Measurements from ENCODE around the gene MAP2. TPM values are rescaled to one million over a fixed set of nuclear protein-coding genes. Genes with fewer than 3 reads are reported as not detected.

MAP2 gene
- total and polyA plus RNA-seq, 5 donors = 2.8 to 6.2 (median 3.5) TPM

DNA sequence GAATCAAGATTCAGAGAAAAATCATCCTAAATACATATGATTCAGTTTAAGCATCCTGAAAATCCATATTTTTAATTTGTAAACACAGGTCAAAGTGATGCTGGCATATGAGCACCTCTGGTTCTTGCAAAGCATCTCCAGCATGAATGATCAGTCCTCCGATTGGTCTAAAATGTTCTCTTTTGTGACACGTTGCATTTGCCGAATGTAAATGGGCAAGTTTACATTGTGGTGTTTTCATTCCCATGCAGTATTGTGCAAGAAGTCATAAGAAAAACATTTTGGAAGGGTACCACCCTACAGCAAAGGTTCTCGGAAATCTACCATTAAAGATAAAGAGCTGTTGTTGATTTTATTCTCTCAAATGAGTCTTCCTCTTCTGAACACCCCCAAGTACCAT is 239.8 kb downstream of the MAP2 start:
- 86% methylated on average over 4 of the region's 4 CpGs for WGBS
- Histone ChIP-seq H3K4me1 (ENCODE audit: control insufficient read depth, insufficient read depth, low read length) (no peaks in the 10 kb centered on the region), H3K4me3 (ENCODE audit: low read length) (no peak overlapping the region), H3K9me3 (ENCODE audit: control insufficient read depth, low read length) (no peaks in the 10 kb centered on the region), H3K27me3 (ENCODE audit: control insufficient read depth, insufficient read depth) (no peaks in the 10 kb centered on the region), H3K27ac (ENCODE audit: low read length) (no peak overlapping the region)
- DNase-seq (no peak), ATAC-seq (no peak)
- intact Hi-C loops (cut with DNase I) = no loop called here

GRCh38 chr2:209666296-209666695 is 242.4 kb downstream of the MAP2 start:
- intact Hi-C loops (cut with DNase I) = no loop called here
- WGBS = 52% methylated on average over 1 of the region's 1 CpG
- Histone ChIP-seq H3K9me3 (ENCODE audit: control insufficient read depth, low read length) (no peaks in the 10 kb centered on the region), H3K27ac (ENCODE audit: low read length) (no peak overlapping the region), H3K27me3 (ENCODE audit: control insufficient read depth, insufficient read depth) (no peaks in the 10 kb centered on the region), H3K4me3 (ENCODE audit: low read length) (no peak overlapping the region), H3K4me1 (ENCODE audit: control insufficient read depth, insufficient read depth, low read length) (no peaks in the 10 kb centered on the region)
- ATAC-seq (no peak), DNase-seq (no peak)

DNA sequence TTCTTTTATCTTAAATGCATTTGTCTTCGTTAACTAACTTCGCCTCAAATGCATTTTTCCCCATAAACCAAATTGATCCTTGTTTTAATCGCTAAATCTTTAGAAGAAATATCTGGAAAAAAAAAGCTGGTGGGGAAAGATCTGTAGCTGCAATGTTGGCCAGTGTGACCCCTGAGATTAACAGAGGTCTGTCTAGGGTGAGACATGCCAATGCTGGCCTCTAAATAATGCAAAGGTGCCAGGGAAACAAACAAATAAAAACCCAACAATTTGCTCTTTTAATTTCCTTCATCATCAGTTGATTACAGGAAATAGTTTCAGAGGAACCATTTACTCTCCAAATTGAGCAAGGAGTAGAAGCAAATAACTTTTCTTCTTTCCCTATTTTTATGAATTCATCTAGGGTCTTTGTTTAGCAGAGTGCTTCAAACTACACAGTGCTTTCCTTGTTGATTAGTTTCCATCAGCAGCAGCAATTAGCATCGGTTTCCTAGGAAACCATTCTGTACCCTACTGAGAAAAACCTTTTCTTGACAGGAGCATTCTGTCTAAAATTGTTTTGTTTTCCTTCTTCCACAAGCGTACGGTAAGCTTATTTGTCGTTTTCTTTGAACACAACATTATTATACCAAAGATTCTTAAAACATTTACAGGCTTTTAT is 247.3 kb downstream of the MAP2 start:
- Histone ChIP-seq H3K9me3 (ENCODE audit: control insufficient read depth, low read length) (no peaks in the 10 kb centered on the region), H3K27me3 (ENCODE audit: control insufficient read depth, insufficient read depth) (no peaks in the 10 kb centered on the region), H3K4me1 (ENCODE audit: control insufficient read depth, insufficient read depth, low read length) (no peaks in the 10 kb centered on the region), H3K4me3 (ENCODE audit: low read length) (no peak overlapping the region), H3K27ac (ENCODE audit: low read length) (no peak overlapping the region)
- no peak for DNase-seq
- no peak for ATAC-seq
- 85% methylated on average over 7 of the region's 7 CpGs for WGBS
- intact Hi-C loops (cut with DNase I) = no loop called here

- no peak for DNase-seq
- H3K4me3 ChIP-seq (ENCODE audit: low read length) = no peak overlapping the region
- H3K27ac ChIP-seq (ENCODE audit: low read length) = no peak overlapping the region
- H3K9me3 ChIP-seq (ENCODE audit: control insufficient read depth, low read length) = no peaks in the 10 kb centered on the region
- H3K4me1 ChIP-seq (ENCODE audit: control insufficient read depth, insufficient read depth, low read length) = no peaks in the 10 kb centered on the region
- no peak for ATAC-seq
- intact Hi-C loops (cut with DNase I) = no loop called here
- no peaks in the 10 kb centered on the region for H3K27me3 ChIP-seq (ENCODE audit: control insufficient read depth, insufficient read depth)
These were observed 250.0 kb downstream of the MAP2 start for GRCh38 chr2:209673811-209674210.

- H3K27ac ChIP-seq (ENCODE audit: low read length) = no peak overlapping the region
- 95% methylated on average over 1 of the region's 1 CpG for WGBS
- intact Hi-C loops (cut with DNase I) = no loop called here
- DNase-seq (no peak), ATAC-seq (no peak)
- no peaks in the 10 kb centered on the region for H3K4me1 ChIP-seq (ENCODE audit: control insufficient read depth, insufficient read depth, low read length)
- H3K4me3 ChIP-seq (ENCODE audit: low read length) = no peak overlapping the region
- no peaks in the 10 kb centered on the region for H3K27me3 ChIP-seq (ENCODE audit: control insufficient read depth, insufficient read depth)
- H3K9me3 ChIP-seq (ENCODE audit: control insufficient read depth, low read length) = no peaks in the 10 kb centered on the region
These were observed 256.7 kb downstream of the MAP2 start for GRCh38 chr2:209680596-209680995.

GRCh38 chr2:209681201-209681735 is 257.4 kb downstream of the MAP2 start:
- no peak overlapping the region for H3K27ac ChIP-seq (ENCODE audit: low read length)
- H3K4me3 ChIP-seq (ENCODE audit: low read length) = no peak overlapping the region
- WGBS = 65% methylated on average over 1 of the region's 1 CpG
- ATAC-seq (no peak), DNase-seq (no peak)
- H3K27me3 ChIP-seq (ENCODE audit: control insufficient read depth, insufficient read depth) = no peaks in the 10 kb centered on the region
- no peaks in the 10 kb centered on the region for H3K4me1 ChIP-seq (ENCODE audit: control insufficient read depth, insufficient read depth, low read length)
- H3K9me3 ChIP-seq (ENCODE audit: control insufficient read depth, low read length) = no peaks in the 10 kb centered on the region
- intact Hi-C loops (cut with DNase I) = no loop called here

DNA sequence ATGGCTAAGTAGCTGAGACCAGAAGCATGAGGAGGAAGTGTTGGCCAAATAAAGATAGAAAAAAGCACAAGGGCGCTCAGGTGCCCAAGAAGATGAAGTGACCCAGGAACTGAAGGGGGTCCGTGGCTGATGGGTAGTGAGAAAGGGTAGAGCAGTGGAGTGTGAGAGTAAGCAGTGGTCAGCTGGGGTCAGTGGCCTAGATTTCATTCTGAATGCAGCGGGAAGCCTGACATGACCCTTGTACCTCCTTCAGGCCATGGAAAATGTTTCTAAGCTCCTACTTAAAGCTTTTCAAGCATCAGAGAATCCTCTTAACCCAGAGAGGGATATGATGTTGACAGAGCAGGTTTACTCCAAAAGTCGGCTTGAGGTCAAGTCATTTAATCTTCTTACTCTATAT is 258.8 kb downstream of the MAP2 start:
- DNase-seq (no peak), ATAC-seq (no peak)
- no peaks in the 10 kb centered on the region for H3K4me1 ChIP-seq (ENCODE audit: control insufficient read depth, insufficient read depth, low read length)
- no peaks in the 10 kb centered on the region for H3K27me3 ChIP-seq (ENCODE audit: control insufficient read depth, insufficient read depth)
- WGBS = 88% methylated on average over 4 of the region's 4 CpGs
- intact Hi-C loops (cut with DNase I) = no loop called here
- H3K9me3 ChIP-seq (ENCODE audit: control insufficient read depth, low read length) = no peaks in the 10 kb centered on the region
- H3K27ac ChIP-seq (ENCODE audit: low read length) = no peak overlapping the region
- no peak overlapping the region for H3K4me3 ChIP-seq (ENCODE audit: low read length)

GRCh38 chr2:209685340-209685739 is 261.5 kb downstream of the MAP2 start:
- no peaks in the 10 kb centered on the region for H3K27me3 ChIP-seq (ENCODE audit: control insufficient read depth, insufficient read depth)
- H3K4me3 ChIP-seq (ENCODE audit: low read length) = no peak overlapping the region
- ATAC-seq (peak in 1 of 2 donors; percentile 62), DNase-seq (no peak)
- intact Hi-C loops (cut with DNase I) = no loop called here
- WGBS = 39% methylated on average over 1 of the region's 1 CpG
- no peaks in the 10 kb centered on the region for H3K9me3 ChIP-seq (ENCODE audit: control insufficient read depth, low read length)
- H3K27ac ChIP-seq (ENCODE audit: low read length) = no peak overlapping the region
- H3K4me1 ChIP-seq (ENCODE audit: control insufficient read depth, insufficient read depth, low read length) = no peaks in the 10 kb centered on the region

GRCh38 chr2:209685963-209686362 is 262.1 kb downstream of the MAP2 start:
- ATAC-seq = peak; percentile 78 to 85
- peak in 1 of 3 donors; percentile 39 for DNase-seq
- H3K9me3 ChIP-seq (ENCODE audit: control insufficient read depth, low read length) = no peaks in the 10 kb centered on the region
- intact Hi-C loops (cut with DNase I) = no loop called here
- WGBS = 33% methylated on average over 4 of the region's 4 CpGs
- no peaks in the 10 kb centered on the region for H3K4me1 ChIP-seq (ENCODE audit: control insufficient read depth, insufficient read depth, low read length)
- no peaks in the 10 kb centered on the region for H3K27me3 ChIP-seq (ENCODE audit: control insufficient read depth, insufficient read depth)
- no peak overlapping the region for H3K27ac ChIP-seq (ENCODE audit: low read length)
- no peak overlapping the region for H3K4me3 ChIP-seq (ENCODE audit: low read length)

GRCh38 chr2:209686448-209686847 is 262.6 kb downstream of the MAP2 start:
- no peak for DNase-seq
- no peaks in the 10 kb centered on the region for H3K4me1 ChIP-seq (ENCODE audit: control insufficient read depth, insufficient read depth, low read length)
- no peaks in the 10 kb centered on the region for H3K27me3 ChIP-seq (ENCODE audit: control insufficient read depth, insufficient read depth)
- no peak for ATAC-seq
- 44% methylated on average over 2 of the region's 2 CpGs for WGBS
- H3K27ac ChIP-seq (ENCODE audit: low read length) = no peak overlapping the region
- H3K9me3 ChIP-seq (ENCODE audit: control insufficient read depth, low read length) = no peaks in the 10 kb centered on the region
- intact Hi-C loops (cut with DNase I) = no loop called here
- H3K4me3 ChIP-seq (ENCODE audit: low read length) = no peak overlapping the region

DNA sequence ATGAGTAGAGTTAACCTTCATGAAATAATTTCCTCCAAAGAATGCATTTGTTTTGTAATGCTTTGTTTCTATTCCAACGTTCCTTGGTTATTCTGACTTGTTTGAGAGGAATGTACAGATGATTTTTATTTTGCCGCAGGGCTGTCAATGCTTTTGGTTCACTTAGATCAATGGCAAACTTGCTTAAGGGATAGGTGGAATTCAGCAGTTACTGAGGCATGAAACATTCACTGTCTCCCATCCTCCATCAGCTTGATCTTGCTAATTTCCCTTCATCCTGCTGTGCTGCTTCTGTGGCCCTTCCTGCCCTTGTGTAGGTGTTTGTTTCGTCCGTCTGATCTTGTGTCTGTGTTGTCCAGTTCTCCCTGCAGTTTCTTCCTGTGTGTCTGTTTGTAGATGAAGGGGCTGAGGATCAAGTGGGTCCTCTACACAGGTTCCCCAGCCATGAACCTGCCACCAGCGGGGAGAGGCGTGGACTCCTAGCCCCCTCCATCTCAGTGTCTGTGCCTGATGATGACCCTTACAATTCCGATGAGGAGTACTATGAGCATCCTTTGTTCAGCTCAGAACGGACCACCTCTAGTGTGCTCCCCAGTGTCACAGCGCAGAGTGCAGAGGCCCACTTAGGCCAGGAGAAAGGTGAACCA is 263.6 kb downstream of the MAP2 start:
- no peak overlapping the region for H3K27ac ChIP-seq (ENCODE audit: low read length)
- DNase-seq (no peak), ATAC-seq (no peak)
- no peaks in the 10 kb centered on the region for H3K4me1 ChIP-seq (ENCODE audit: control insufficient read depth, insufficient read depth, low read length)
- no peaks in the 10 kb centered on the region for H3K27me3 ChIP-seq (ENCODE audit: control insufficient read depth, insufficient read depth)
- 90% methylated on average over 9 of the region's 9 CpGs for WGBS
- no peaks in the 10 kb centered on the region for H3K9me3 ChIP-seq (ENCODE audit: control insufficient read depth, low read length)
- intact Hi-C loops (cut with DNase I) = no loop called here
- H3K4me3 ChIP-seq (ENCODE audit: low read length) = no peak overlapping the region
